ENCODE results near the gene SLC43A2.
"Not testable (repeated sequence)": the region's sequence is repeated elsewhere in the genome, so short reads cannot be mapped to it uniquely, and the experiment has no call there.

SLC43A2 gene

DNA sequence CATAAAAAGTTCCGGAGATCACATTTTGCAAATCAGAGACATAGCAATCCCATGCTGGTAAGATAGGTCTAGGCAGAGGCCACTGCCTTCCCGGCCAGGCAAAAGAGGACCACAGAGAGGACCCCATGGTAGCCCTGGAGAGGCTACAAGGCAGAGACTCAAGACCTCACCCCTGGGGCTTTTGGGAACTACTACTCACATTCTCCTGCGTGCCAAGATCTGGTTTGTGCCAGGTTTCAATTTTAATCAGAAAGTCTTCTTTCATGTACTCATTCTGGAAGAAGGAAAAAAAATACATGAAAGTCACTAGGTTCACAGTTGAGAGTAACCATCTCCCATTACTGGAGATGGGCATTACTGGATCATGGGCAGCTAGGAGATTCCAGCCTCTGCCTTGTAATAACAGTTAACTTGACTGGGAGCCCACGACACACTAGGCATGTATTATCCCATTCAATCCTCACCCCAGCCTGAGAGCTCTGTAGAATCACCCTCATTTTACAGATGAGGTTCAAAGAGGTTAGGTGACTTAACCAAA, 87.2 kb downstream of the SLC43A2 start:
- DNase-seq (ENCODE audit: low spot score), result no peak

DNA sequence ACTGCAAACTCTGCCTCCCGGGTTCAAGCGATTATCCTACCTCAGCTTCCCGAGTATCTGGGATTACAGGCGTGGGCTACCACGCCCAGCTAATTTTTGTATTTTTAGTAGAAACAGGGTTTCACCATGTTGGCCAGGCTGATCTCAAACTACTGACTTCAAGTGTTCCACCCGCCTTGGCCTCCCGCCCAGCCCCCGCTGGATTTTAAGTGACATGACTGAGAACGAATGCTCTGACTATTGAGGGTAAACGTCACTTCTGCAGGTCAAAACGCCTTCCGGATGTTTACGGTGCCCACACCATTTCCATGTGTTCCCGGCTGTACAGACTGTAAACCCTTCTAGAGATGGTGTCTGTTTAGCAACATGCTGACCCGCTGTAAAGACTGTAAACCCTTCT, 88.8 kb downstream of the SLC43A2 start:
- FAIRE-seq, result no peak
- DNase-seq (ENCODE audit: low spot score), result no peak

More for the DNA sequence above, 87.2 kb downstream of the SLC43A2 start:
- FAIRE-seq, result no peak

DNA sequence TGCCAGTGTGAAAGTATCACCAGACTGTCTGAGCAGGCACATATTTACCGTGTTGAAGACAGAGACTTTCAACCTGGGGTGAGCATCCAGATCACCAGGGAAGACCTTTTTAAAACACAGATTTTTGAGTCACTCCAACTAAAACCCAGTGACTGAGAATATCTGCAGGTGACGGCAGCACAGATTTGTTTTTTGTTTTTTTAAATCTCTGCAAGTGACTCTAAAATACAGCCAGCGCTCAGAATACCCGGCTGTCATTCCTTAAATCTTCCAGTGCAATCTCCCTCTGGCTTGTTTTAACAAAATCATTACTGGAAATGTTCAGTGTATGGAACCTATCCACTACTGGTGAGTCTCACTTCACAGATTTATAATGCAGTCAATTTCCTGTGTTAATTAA, 92.9 kb downstream of the SLC43A2 start:
- FAIRE-seq, result no peak
- DNase-seq (ENCODE audit: low spot score), result no peak

DNA sequence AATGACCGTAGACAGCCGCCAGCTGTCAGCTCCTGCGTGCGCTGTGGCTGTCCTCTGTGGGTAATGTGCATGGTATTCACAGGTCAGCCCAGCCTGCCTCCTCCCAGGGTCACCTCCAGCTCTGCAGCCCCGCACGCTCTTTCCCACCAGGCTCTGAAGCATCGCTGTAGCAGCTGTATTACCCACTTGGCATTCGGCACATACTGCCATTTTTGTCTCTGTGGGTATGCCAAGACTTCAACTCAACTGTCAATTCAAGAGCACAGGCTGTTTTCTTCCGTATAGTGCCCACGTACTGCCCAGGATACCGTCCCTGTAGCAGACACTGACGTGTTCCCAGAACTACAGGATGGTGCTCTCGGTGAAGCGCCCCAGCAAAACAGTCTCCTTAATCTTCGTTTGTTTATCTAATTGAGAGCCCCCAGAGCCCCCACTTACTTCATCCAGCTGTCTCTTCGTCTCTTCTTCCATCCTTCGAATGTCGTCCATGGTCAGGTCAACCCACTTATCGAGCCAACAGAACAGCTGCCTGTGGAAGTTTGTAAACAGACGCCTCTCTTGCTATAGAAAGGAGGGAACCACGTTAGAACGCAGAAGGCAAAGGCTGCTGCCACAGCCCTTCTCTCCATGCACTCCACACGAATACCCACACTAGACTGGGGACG, 94.8 kb downstream of the SLC43A2 start:
- DNase-seq (ENCODE audit: low spot score), result no peak
- FAIRE-seq, result no peak

DNA sequence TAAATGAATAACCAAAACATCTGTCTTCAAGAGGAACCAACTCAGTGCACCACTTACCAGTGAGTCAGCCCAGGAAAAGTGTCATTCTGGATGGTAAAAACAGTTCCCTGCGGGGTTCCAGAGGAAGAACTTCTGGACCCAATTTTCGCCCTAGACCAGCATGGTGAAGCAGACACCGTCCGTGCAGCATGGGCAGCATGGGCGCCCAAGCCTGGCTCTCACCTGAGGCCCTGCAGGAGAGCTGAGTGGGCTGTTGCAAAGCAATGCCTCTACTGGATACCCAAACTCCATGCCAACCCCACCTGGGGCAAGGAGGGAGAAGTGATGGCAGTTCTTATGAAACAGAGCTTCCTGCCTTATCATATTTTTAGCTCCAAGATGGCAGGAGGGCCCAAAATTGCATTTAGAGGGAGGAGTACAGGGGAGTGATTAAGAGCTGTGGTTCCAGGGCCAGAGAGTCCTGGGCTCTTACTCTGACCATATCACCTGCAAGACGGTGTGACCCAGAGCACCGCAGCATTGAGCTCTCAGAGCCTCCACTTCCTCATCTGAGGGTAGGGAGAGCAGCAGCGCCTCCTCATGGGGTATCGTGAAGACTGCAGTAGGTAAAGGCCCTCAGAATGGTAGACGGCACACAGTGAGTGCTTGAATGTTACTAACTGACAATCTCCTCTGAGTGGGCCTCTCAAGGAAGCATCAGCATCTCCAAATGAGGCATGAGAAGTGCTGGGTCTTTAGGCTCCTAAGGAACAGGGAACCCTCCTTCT, 95.6 kb downstream of the SLC43A2 start:
- no peak for DNase-seq (ENCODE audit: low spot score)

DNA sequence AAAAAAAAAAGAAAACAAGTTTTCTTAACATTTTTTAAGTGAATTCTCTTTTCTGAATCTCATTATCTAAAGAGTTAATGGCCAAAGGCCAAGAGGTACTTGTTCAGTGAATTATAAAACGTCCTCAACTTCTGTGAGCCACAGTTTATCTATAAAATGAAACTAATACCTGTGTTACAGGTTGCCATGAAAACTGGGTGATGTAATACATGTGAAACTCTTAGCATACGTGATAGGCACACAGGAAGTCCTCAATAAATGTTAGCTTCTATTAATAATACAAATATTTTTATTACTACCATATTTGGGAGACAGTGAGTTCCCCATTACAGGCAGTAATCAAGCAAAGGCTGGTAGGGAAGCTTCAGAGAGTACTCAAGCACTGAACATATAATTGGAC, 98.8 kb downstream of the SLC43A2 start:
- DNase-seq (ENCODE audit: low spot score) (no peak), FAIRE-seq (no peak)

More for the DNA sequence above, 95.6 kb downstream of the SLC43A2 start:
- FAIRE-seq, result no peak

DNA sequence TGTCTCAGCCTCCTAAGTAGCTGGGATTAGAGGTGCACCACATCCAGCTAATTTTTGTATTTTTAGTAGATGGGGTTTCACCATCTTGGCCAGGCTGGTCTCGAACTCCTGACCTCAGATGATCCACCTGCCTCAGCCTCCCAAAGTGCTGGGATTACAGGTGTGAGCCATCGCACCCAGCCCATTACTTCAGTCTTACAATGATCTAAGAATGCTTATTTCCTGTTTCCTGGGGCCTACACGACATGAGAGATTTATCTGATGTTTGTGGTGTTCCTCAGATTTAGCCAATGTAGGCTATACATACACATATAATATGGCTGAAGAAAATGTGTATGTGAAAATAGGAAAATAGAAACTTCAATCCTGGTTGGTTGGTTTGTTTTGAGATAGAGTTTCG, 101.8 kb downstream of the SLC43A2 start:
- not testable (repeated sequence) for DNase-seq (ENCODE audit: low spot score); FAIRE-seq

DNA sequence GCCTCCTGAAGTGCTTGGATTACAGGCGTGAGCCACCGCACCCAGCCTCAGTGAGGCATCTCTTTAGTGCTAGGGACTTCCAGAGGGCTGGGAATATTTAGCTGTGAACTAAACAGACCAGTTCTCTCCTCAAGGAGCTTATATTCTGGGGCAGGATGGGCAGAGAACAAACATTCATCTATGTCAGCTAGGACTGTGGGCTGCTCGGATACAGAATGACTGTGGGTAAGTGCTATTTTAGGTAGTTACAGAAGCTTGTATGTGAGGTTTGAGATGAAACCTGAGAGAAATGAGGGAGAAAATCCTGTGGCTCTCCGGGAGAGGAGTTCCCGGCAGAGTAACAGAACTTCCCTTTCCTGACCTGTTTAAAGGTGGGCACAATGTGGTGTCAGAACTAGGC, 106.0 kb downstream of the SLC43A2 start:
- no peak for FAIRE-seq
- DNase-seq (ENCODE audit: low spot score), result no peak

DNA sequence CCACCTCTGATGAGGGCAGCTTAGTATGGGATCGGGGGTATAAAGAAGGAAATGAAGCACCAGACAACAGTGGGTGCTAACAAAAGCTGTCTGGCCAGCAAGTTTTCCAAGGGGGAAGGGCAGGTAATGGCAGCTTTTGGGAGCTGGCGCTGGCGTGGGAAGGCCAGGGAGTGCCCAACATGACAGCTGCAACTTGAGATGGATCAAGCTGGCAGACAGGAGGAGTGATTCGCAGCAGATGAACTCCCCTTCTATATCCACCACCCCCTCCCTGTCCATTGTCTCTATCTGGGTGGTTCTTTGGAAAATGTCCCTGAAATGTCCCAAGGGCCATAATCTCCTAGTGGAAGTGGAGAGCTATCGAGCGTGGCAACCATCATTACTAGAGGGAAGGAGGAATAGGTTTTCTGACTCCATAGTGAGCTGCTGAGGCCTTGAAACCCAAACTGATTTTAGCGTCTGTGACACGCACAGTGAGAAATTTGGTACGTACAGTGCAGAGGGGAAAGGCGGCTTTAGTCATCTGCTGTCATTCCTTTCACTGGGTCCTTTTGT, 107.5 kb downstream of the SLC43A2 start:
- FAIRE-seq (no peak), DNase-seq (ENCODE audit: low spot score) (no peak)

DNA sequence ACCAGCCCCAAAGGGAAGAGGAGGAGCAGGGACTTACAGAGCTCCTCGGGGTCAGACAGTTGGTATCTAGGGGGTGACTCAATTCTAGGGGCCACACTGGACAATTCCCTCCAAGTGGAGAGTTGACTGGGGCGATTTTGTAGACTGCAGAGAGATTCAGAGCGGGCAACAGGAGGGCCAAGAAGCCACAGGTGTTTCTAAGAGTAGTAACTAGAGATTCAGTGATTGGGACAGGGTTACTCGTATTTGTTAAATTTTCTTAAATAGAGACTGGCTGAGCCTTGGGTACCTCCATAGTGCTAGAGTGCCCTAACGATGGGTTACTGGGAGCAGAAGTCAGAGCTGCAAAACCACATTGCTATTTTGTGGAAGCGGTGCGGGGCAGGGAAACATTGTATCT, 109.0 kb downstream of the SLC43A2 start:
- FAIRE-seq (no peak), DNase-seq (ENCODE audit: low spot score) (no peak)
